WTC11 (cell line): ENCODE data around the gene LMO1. TPM values are rescaled to one million over a fixed set of nuclear protein-coding genes. Genes with fewer than 3 reads are reported as not detected.

ENCODE experiments used
- ATAC-seq: fragments of 200-7000 bp; cut with Tn5 transposase; 2 replicates; pipeline ENCODE4 v1.10.0; 2021; ENCODE audit warnings: mild to moderate bottlenecking, moderate library complexity
- CTCF ChIA-PET: fragments of 300-600 bp; sonication (Branson Sonifier 250); formaldehyde crosslinking; loops from one replicate; lab custom pipeline; 2021; ENCODE audit warnings: antibody characterized with exemption; lab: Charles Lee
- POLR2A ChIA-PET: fragments of 350-600 bp; sonication (Branson Sonifier 250); formaldehyde crosslinking; loops from one replicate; lab custom pipeline; 2021; ENCODE audit warnings: antibody characterized with exemption; lab: Charles Lee
- DNase-seq: peaks from one replicate; pipeline ENCODE4 v3.0.0; 2021; ENCODE audit warnings: low spot score
- H3K27ac Mint-ChIP-seq: 2 replicates; pipeline ENCODE4 v1.8.0; 2021; ENCODE audit warnings: mixed read lengths
- H3K27me3 Mint-ChIP-seq: 2 replicates; pipeline ENCODE4 v1.8.0; 2021; ENCODE audit warnings: low read depth, mild to moderate bottlenecking, moderate library complexity, mixed read lengths
- H3K36me3 Mint-ChIP-seq: 2 replicates; pipeline ENCODE4 v1.8.0; 2021; ENCODE audit warnings: mixed read lengths
- H3K4me1 Mint-ChIP-seq: 2 replicates; pipeline ENCODE4 v1.8.0; 2022; ENCODE audit warnings: mixed read lengths
- H3K4me3 Mint-ChIP-seq: 2 replicates; pipeline ENCODE4 v1.8.0; 2021; ENCODE audit warnings: mild to moderate bottlenecking, moderate library complexity, mixed read lengths
- H3K9me3 Mint-ChIP-seq: 2 replicates; pipeline ENCODE4 v1.8.0; 2021; ENCODE audit warnings: mixed read lengths
- CREB1 ChIP-seq: sonication (generic); formaldehyde crosslinking; IDR thresholded peaks from 2 replicates; pipeline ENCODE4 v1.8.0; 2023; ENCODE audit warnings: mild to moderate bottlenecking, missing genetic modification reagents
- ESRRA ChIP-seq: sonication (generic); formaldehyde crosslinking; IDR thresholded peaks from 2 replicates; pipeline ENCODE4 v1.8.1; 2022; ENCODE audit warnings: mild to moderate bottlenecking, missing genetic modification reagents, borderline replicate concordance
- GTF2I ChIP-seq: fragments of 250-450 bp; sonication (Bioruptor Pico); conservative IDR thresholded peaks from 2 replicates; pipeline ENCODE4 v1.4.0; 2021; ENCODE audit warnings: mild to moderate bottlenecking
- IRF2 ChIP-seq: sonication (generic); formaldehyde crosslinking; IDR thresholded peaks from 2 replicates; pipeline ENCODE4 v1.8.0; 2022; ENCODE audit warnings: low read depth, missing genetic modification reagents, borderline replicate concordance
- JAZF1 ChIP-seq: fragments of 250-450 bp; sonication (Bioruptor Pico); IDR thresholded peaks from 2 replicates; pipeline ENCODE4 v1.9.0; 2021; ENCODE audit warnings: moderate library complexity, mild to moderate bottlenecking, inconsistent platforms
- KAT7 ChIP-seq: sonication (generic); formaldehyde crosslinking; IDR thresholded peaks from 2 replicates; pipeline ENCODE4 v1.8.1; 2023; ENCODE audit warnings: missing genetic modification reagents, mild to moderate bottlenecking, borderline replicate concordance
- NFATC4 ChIP-seq: fragments of 250-450 bp; sonication (Bioruptor Pico); IDR thresholded peaks from 2 replicates; pipeline ENCODE4 v1.9.0; 2021; ENCODE audit warnings: mild to moderate bottlenecking
- NR3C1 ChIP-seq: sonication (generic); formaldehyde crosslinking; conservative IDR thresholded peaks from 2 replicates; pipeline ENCODE4 v1.8.1; 2023; ENCODE audit warnings: low read depth, mild to moderate bottlenecking, missing genetic modification reagents
- RELA ChIP-seq: sonication (generic); formaldehyde crosslinking; IDR thresholded peaks from 2 replicates; pipeline ENCODE4 v1.8.1; 2022; ENCODE audit warnings: missing genetic modification reagents, mild to moderate bottlenecking, borderline replicate concordance
- RORB ChIP-seq: fragments of 250-450 bp; sonication (Bioruptor Pico); IDR thresholded peaks from 2 replicates; pipeline ENCODE4 v1.9.0; 2021; ENCODE audit warnings: mild to moderate bottlenecking
- SMAD4 ChIP-seq: sonication (generic); formaldehyde crosslinking; IDR thresholded peaks from 2 replicates; pipeline ENCODE4 v1.8.0; 2022; ENCODE audit warnings: mild to moderate bottlenecking, missing genetic modification reagents
- ZNF121 ChIP-seq: sonication (generic); formaldehyde crosslinking; IDR thresholded peaks from 2 replicates; pipeline ENCODE4 v1.8.0; 2023; ENCODE audit warnings: missing genetic modification reagents
- total RNA-seq: library from RNA; stranded (reverse); gene quantifications from 3 replicates; pipeline ENCODE4 v1.2.3, GENCODE V29; 2021
- TF ChIP-seq, protein P1 (sequence below): sonication (generic); formaldehyde crosslinking; IDR thresholded peaks from 2 replicates; pipeline ENCODE4 v1.8.1; 2023; ENCODE audit warnings: mild to moderate bottlenecking, missing genetic modification reagents, moderate library complexity
- TF ChIP-seq, protein P2 (sequence below): sonication (generic); formaldehyde crosslinking; IDR thresholded peaks from 2 replicates; pipeline ENCODE4 v1.8.0; 2022; ENCODE audit warnings: mild to moderate bottlenecking, missing genetic modification reagents
- TF ChIP-seq, protein P3 (sequence below): fragments of 250-450 bp; sonication (Bioruptor Pico); IDR thresholded peaks from 2 replicates; pipeline ENCODE4 v1.9.0; 2021; ENCODE audit warnings: mild to moderate bottlenecking
- TF ChIP-seq, protein P4 (sequence below): fragments of 200-600 bp; IDR thresholded peaks from 2 replicates; pipeline ENCODE4 v1.8.0; 2022; ENCODE audit warnings: antibody characterized with exemption
- TF ChIP-seq, protein P5 (sequence below): sonication (generic); formaldehyde crosslinking; IDR thresholded peaks from 2 replicates; pipeline ENCODE4 v1.8.1; 2023; ENCODE audit warnings: mild to moderate bottlenecking, missing genetic modification reagents
- TF ChIP-seq, protein P6 (sequence below): sonication (generic); formaldehyde crosslinking; IDR thresholded peaks from 2 replicates; pipeline ENCODE4 v1.8.1; 2023; ENCODE audit warnings: mild to moderate bottlenecking, moderate library complexity, missing genetic modification reagents
- TF ChIP-seq, protein P7 (sequence below): sonication (generic); formaldehyde crosslinking; conservative IDR thresholded peaks from 2 replicates; pipeline ENCODE4 v1.8.1; 2023; ENCODE audit warnings: mild to moderate bottlenecking, low read depth, missing genetic modification reagents, moderate library complexity
- TF ChIP-seq, protein P8 (sequence below): sonication (generic); formaldehyde crosslinking; IDR thresholded peaks from 2 replicates; pipeline ENCODE4 v1.8.0; 2022; ENCODE audit warnings: mild to moderate bottlenecking, missing genetic modification reagents

The LMO1 gene
- total RNA-seq, 1 experiment from 2014 or later, result 0.44 TPM

DNA sequence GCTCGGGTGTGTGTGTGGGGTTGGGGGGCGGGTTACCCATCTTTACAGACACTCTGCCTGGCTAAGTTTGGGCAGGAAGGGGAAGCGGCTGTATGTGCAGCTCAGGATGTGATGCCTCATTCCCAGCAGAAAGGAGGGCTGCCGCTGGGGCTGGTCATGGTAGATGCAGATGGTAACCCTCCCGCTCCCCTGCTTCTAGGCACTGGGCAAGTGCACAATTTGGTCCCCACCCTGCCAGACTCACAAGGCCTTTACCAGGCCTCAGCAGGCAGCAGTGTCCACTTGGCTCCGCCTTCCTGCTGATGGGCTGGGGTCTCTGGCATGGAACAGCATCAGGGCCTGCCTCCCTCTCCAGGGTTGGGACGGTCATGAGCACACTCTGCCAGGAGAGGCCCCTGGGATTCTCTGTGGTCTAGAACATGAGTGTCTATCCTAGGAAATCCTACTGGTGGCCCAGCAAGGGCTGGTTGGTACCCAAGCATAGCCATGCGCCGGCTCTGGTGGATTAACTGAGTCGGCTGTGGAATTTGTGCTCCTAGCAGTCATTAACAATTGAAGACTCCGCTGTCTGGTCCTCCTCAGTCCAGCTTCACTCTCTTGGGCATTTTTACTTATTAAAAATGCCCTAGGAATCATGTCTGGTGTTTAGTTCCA lies 4.2 kb downstream of the LMO1 start:
- Mint-ChIP-seq H3K9me3 (no peaks in the 10 kb centered on the region), H3K36me3 (no peaks in the 10 kb centered on the region)
- DNase-seq, result no peak
- TF ChIP-seq KAT7, result no peak
- TF ChIP-seq, protein P1, sequence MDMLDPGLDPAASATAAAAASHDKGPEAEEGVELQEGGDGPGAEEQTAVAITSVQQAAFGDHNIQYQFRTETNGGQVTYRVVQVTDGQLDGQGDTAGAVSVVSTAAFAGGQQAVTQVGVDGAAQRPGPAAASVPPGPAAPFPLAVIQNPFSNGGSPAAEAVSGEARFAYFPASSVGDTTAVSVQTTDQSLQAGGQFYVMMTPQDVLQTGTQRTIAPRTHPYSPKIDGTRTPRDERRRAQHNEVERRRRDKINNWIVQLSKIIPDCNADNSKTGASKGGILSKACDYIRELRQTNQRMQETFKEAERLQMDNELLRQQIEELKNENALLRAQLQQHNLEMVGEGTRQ (CRISPR knock-in tag), result no peak
- TF ChIP-seq GTF2I (CRISPR knock-in tag), result no peak
- TF ChIP-seq IRF2 (CRISPR knock-in tag), result no peak
- TF ChIP-seq, protein P2, sequence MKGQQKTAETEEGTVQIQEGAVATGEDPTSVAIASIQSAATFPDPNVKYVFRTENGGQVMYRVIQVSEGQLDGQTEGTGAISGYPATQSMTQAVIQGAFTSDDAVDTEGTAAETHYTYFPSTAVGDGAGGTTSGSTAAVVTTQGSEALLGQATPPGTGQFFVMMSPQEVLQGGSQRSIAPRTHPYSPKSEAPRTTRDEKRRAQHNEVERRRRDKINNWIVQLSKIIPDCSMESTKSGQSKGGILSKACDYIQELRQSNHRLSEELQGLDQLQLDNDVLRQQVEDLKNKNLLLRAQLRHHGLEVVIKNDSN, result no peak
- TF ChIP-seq RELA, result no peak
- TF ChIP-seq ESRRA (CRISPR knock-in tag), result no peak
- no peak for TF ChIP-seq NFATC4
- TF ChIP-seq, protein P3, sequence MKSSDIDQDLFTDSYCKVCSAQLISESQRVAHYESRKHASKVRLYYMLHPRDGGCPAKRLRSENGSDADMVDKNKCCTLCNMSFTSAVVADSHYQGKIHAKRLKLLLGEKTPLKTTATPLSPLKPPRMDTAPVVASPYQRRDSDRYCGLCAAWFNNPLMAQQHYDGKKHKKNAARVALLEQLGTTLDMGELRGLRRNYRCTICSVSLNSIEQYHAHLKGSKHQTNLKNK (CRISPR knock-in tag), result no peak
- TF ChIP-seq, protein P4, sequence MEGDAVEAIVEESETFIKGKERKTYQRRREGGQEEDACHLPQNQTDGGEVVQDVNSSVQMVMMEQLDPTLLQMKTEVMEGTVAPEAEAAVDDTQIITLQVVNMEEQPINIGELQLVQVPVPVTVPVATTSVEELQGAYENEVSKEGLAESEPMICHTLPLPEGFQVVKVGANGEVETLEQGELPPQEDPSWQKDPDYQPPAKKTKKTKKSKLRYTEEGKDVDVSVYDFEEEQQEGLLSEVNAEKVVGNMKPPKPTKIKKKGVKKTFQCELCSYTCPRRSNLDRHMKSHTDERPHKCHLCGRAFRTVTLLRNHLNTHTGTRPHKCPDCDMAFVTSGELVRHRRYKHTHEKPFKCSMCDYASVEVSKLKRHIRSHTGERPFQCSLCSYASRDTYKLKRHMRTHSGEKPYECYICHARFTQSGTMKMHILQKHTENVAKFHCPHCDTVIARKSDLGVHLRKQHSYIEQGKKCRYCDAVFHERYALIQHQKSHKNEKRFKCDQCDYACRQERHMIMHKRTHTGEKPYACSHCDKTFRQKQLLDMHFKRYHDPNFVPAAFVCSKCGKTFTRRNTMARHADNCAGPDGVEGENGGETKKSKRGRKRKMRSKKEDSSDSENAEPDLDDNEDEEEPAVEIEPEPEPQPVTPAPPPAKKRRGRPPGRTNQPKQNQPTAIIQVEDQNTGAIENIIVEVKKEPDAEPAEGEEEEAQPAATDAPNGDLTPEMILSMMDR, result no peak
- TF ChIP-seq RORB (CRISPR knock-in tag), result no peak
- TF ChIP-seq, protein P5, sequence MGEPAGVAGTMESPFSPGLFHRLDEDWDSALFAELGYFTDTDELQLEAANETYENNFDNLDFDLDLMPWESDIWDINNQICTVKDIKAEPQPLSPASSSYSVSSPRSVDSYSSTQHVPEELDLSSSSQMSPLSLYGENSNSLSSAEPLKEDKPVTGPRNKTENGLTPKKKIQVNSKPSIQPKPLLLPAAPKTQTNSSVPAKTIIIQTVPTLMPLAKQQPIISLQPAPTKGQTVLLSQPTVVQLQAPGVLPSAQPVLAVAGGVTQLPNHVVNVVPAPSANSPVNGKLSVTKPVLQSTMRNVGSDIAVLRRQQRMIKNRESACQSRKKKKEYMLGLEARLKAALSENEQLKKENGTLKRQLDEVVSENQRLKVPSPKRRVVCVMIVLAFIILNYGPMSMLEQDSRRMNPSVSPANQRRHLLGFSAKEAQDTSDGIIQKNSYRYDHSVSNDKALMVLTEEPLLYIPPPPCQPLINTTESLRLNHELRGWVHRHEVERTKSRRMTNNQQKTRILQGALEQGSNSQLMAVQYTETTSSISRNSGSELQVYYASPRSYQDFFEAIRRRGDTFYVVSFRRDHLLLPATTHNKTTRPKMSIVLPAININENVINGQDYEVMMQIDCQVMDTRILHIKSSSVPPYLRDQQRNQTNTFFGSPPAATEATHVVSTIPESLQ (CRISPR knock-in tag), result no peak
- TF ChIP-seq, protein P6, sequence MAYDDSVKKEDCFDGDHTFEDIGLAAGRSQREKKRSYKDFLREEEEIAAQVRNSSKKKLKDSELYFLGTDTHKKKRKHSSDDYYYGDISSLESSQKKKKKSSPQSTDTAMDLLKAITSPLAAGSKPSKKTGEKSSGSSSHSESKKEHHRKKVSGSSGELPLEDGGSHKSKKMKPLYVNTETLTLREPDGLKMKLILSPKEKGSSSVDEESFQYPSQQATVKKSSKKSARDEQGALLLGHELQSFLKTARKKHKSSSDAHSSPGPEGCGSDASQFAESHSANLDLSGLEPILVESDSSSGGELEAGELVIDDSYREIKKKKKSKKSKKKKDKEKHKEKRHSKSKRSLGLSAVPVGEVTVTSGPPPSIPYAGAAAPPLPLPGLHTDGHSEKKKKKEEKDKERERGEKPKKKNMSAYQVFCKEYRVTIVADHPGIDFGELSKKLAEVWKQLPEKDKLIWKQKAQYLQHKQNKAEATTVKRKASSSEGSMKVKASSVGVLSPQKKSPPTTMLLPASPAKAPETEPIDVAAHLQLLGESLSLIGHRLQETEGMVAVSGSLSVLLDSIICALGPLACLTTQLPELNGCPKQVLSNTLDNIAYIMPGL, result no peak
- TF ChIP-seq, all 79 proteins: peak for 0
- ChIA-PET CTCF (interaction anchor here (1.0 to 1.4 kb wide), 2 partner anchors 12 to 29 kb away, joined by 3 to 4 read pairs; no protein-coding TSS in a partner anchor), POLR2A (no interaction called here)
- H3K4me3 Mint-ChIP-seq, result no peak overlapping the region
- H3K27me3 Mint-ChIP-seq, result peaks cover 52% of the 10 kb centered on the region
- H3K27ac Mint-ChIP-seq, result no peak overlapping the region
- no peak for ATAC-seq
- peaks cover 16% of the 10 kb centered on the region for H3K4me1 Mint-ChIP-seq

DNA sequence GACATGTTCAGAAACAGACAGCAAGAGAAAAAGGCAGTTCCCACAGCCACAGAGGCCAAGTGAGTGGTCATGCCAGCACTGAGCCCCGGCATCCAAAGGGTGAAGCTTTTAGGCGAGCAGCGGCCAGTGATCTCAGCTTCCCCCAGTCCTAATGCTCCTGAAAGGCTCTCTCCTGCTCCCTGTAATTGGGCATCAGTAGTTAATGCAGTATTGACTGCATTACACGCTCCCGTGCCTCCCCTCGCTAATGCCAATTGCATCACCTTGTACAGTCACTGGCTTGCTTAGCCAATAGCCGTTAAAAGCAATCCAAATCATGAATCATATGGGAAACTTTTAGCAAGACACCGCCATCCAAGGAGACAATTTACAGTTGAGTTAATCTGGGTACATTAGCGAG lies 4.9 kb downstream of the LMO1 start:
- H3K36me3 Mint-ChIP-seq, result no peaks in the 10 kb centered on the region
- ATAC-seq (no peak), DNase-seq (no peak)
- peaks cover 13% of the 10 kb centered on the region for H3K4me1 Mint-ChIP-seq
- H3K27me3 Mint-ChIP-seq, result peaks cover 46% of the 10 kb centered on the region
- ChIA-PET POLR2A (no interaction called here), CTCF (interaction anchor here (1.2 kb wide), 1 partner anchor 66 kb away, joined by 3 read pairs; no protein-coding TSS in a partner anchor)
- no peaks in the 10 kb centered on the region for H3K9me3 Mint-ChIP-seq
- no peak overlapping the region for H3K4me3 Mint-ChIP-seq
- H3K27ac Mint-ChIP-seq, result no peak overlapping the region
- TF ChIP-seq ESRRA (CRISPR knock-in tag), result no peak
- no peak for TF ChIP-seq ZNF121
- TF ChIP-seq, protein P1 (CRISPR knock-in tag), result no peak
- TF ChIP-seq, protein P7, sequence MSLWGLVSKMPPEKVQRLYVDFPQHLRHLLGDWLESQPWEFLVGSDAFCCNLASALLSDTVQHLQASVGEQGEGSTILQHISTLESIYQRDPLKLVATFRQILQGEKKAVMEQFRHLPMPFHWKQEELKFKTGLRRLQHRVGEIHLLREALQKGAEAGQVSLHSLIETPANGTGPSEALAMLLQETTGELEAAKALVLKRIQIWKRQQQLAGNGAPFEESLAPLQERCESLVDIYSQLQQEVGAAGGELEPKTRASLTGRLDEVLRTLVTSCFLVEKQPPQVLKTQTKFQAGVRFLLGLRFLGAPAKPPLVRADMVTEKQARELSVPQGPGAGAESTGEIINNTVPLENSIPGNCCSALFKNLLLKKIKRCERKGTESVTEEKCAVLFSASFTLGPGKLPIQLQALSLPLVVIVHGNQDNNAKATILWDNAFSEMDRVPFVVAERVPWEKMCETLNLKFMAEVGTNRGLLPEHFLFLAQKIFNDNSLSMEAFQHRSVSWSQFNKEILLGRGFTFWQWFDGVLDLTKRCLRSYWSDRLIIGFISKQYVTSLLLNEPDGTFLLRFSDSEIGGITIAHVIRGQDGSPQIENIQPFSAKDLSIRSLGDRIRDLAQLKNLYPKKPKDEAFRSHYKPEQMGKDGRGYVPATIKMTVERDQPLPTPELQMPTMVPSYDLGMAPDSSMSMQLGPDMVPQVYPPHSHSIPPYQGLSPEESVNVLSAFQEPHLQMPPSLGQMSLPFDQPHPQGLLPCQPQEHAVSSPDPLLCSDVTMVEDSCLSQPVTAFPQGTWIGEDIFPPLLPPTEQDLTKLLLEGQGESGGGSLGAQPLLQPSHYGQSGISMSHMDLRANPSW (CRISPR knock-in tag), result no peak
- no peak for TF ChIP-seq NR3C1 (CRISPR knock-in tag)
- no peak for TF ChIP-seq CREB1 (CRISPR knock-in tag)
- TF ChIP-seq, protein P5 (CRISPR knock-in tag), result no peak
- TF ChIP-seq JAZF1 (CRISPR knock-in tag), result no peak
- no peak for TF ChIP-seq SMAD4 (CRISPR knock-in tag)
- TF ChIP-seq, protein P8, sequence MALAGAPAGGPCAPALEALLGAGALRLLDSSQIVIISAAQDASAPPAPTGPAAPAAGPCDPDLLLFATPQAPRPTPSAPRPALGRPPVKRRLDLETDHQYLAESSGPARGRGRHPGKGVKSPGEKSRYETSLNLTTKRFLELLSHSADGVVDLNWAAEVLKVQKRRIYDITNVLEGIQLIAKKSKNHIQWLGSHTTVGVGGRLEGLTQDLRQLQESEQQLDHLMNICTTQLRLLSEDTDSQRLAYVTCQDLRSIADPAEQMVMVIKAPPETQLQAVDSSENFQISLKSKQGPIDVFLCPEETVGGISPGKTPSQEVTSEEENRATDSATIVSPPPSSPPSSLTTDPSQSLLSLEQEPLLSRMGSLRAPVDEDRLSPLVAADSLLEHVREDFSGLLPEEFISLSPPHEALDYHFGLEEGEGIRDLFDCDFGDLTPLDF (CRISPR knock-in tag), result no peak
